Peyer's patch (tissue), 4 donors: Measurements from ENCODE around the gene XRCC5.

Experiments used
- POLR2A ChIP-seq, 2 donors: fragments of 450-650 bp; IDR thresholded peaks; one replicate each; pipeline ENCODE4 v1.5.1; 2017; ENCODE audit warnings: antibody characterized with exemption in 2 of 2, mild to moderate bottlenecking in 2 of 2, moderate library complexity in 2 of 2
- TF ChIP-seq, protein P1 (sequence below), 6 experiments: fragments of 450-650 bp in 4 of 6; fragments of 200-600 bp in 2 of 6; sonication (generic) in 1 of 6; IDR thresholded peaks; one replicate each; pipeline ENCODE4 v1.5.1; 2017 to 2019; ENCODE audit warnings: antibody characterized with exemption in 6 of 6, mild to moderate bottlenecking in 3 of 6, moderate library complexity in 1 of 6

DNA sequence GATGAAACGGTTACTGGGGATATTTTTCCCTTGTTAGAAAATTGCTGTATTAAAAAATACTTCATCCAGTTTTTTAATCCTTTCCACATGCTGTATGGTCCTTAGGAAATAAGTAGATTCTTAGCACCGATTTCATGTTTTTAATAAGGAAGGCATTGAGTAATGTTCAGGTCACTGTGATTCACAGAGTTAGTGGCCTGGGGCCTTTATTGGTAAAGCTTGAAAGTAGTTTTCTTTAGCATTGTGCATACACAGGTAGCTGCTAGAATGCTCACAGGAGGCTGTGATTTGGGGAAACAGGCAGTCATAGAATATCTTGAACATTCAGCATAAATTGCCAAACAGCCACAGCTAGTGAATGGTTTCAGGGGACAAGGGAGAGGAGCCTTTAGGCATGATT lies 79.8 kb downstream of the XRCC5 start:
- TF ChIP-seq, protein P1, sequence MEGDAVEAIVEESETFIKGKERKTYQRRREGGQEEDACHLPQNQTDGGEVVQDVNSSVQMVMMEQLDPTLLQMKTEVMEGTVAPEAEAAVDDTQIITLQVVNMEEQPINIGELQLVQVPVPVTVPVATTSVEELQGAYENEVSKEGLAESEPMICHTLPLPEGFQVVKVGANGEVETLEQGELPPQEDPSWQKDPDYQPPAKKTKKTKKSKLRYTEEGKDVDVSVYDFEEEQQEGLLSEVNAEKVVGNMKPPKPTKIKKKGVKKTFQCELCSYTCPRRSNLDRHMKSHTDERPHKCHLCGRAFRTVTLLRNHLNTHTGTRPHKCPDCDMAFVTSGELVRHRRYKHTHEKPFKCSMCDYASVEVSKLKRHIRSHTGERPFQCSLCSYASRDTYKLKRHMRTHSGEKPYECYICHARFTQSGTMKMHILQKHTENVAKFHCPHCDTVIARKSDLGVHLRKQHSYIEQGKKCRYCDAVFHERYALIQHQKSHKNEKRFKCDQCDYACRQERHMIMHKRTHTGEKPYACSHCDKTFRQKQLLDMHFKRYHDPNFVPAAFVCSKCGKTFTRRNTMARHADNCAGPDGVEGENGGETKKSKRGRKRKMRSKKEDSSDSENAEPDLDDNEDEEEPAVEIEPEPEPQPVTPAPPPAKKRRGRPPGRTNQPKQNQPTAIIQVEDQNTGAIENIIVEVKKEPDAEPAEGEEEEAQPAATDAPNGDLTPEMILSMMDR (IDR thresholded peaks at IDR 0.05) = no peak
- TF ChIP-seq POLR2A (IDR thresholded peaks at IDR 0.05) = no peak
